NB4 (cell line): Measurements from ENCODE around the gene NFATC2IP.
A peak's percentile ranks its signal among the peaks of the same experiment; 100 is the strongest.
"Not testable (repeated sequence)": the region's sequence is repeated elsewhere in the genome, so short reads cannot be mapped to it uniquely, and the experiment has no call there.

Source experiments
- DNase-seq: peaks from one replicate; pipeline ENCODE4 v3.0.0; 2010; ENCODE audit warnings: low read depth
- H3K4me3 ChIP-seq: one replicate; pipeline ENCODE4 v1.5.1; 2011; ENCODE audit warnings: mild to moderate bottlenecking, low read depth, low read length, moderate library complexity
- CTCF ChIP-seq: IDR thresholded peaks from one replicate; pipeline ENCODE4 v1.5.1; 2012; ENCODE audit warnings: low read depth, low read length
- MAX ChIP-seq: IDR thresholded peaks from 2 replicates; pipeline ENCODE4 v1.6.1; 2011; ENCODE audit warnings: low read depth, low read length
- MYC ChIP-seq: IDR thresholded peaks from 2 replicates; pipeline ENCODE4 v1.6.1; 2011; ENCODE audit warnings: low read depth, low read length
- POLR2A ChIP-seq: IDR thresholded peaks from 2 replicates; pipeline ENCODE4 v1.6.1; 2011; ENCODE audit warnings: mild to moderate bottlenecking; ENCODE audit not compliant: insufficient read length; ENCODE audit errors: extremely low read depth

Gene NFATC2IP

GRCh38 chr16:28974437-28975157 is 23.9 kb downstream of the NFATC2IP start, which contains the start of gene SPNS1:
TSS of gene SPNS1 (plus strand) at chr16:28974778. CDS start at chr16:28975152, 374 bp downstream.
- TF ChIP-seq MAX (peak; percentile 98), POLR2A (peak; percentile 44), MYC (peak; percentile 60; the same call in 1 of the 2 replicates), CTCF (no peak)
- peak within 1 kb of the TSS; percentile 84 for H3K4me3 ChIP-seq
- peak; percentile 95 for DNase-seq

- no peak for TF ChIP-seq MAX
- TF ChIP-seq CTCF, result no peak
- no peak for TF ChIP-seq MYC
- no peak for TF ChIP-seq POLR2A
- DNase-seq, result no peak
- peak overlapping the region; percentile 84 for H3K4me3 ChIP-seq
Observed at GRCh38 chr16:28975158-28975599, 24.4 kb downstream of the NFATC2IP start.

DNA sequence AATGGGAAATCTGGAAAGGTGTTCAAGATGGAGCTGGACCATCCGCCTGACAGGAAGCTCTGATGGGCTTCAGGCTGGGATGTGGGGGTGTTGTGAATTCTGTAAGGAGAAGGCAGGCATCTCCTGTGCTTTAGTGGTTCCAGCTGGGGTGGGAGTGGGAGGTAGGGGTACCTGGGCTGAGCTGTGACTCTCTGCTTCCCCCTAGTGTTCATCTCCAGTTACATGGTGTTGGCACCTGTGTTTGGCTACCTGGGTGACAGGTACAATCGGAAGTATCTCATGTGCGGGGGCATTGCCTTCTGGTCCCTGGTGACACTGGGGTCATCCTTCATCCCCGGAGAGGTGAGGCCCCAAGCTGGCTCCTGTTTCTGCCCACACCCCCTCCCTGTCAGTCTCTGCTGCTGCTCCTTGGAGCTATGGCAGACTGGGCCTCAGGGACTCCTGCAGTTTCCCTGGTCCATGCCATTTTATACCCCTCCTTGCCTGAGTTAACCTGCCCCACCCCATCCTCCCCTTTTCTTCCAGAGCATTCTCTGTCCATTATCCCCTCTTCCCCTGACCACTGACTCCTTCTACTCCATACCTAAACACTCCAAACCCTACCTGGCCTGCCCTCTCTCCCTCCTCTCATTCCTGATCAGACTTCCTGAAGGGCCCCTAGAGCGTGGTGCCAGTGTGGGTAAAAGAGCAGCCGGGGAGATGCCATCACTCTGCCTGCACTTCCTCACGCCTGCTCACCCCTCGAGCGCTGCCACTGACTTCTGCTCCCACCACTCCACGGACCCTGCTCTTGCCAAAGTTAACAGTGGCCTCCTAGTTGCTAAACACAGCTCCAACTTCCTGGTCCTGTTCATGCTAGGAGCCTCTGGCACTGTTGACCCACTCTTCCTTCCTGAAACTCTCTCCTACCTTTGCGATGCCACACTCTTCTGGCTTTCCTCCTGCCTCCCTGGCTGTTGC is 27.2 kb downstream of the NFATC2IP start:
- no peak overlapping the region for H3K4me3 ChIP-seq
- no peak for DNase-seq
- TF ChIP-seq CTCF, result peak; percentile 48
- no peak for TF ChIP-seq POLR2A
- no peak for TF ChIP-seq MAX
- TF ChIP-seq MYC, result no peak

- TF ChIP-seq CTCF, result peak; percentile 7
- H3K4me3 ChIP-seq, DNase-seq: not testable (repeated sequence)
Observed at GRCh38 chr16:28980330-28980729, 29.6 kb downstream of the NFATC2IP start.

- no peak for TF ChIP-seq MYC
- no peak for TF ChIP-seq MAX
- TF ChIP-seq CTCF, result peak; percentile 9
- DNase-seq, result no peak
- H3K4me3 ChIP-seq, result no peak overlapping the region
Observed at GRCh38 chr16:28980929-28981328, 30.2 kb downstream of the NFATC2IP start.
